ENCODE measurements around the gene RTKN.
"Not testable (repeated sequence)": the region's sequence is repeated elsewhere in the genome, so short reads cannot be mapped to it uniquely, and the experiment has no call there.

RTKN gene

DNA sequence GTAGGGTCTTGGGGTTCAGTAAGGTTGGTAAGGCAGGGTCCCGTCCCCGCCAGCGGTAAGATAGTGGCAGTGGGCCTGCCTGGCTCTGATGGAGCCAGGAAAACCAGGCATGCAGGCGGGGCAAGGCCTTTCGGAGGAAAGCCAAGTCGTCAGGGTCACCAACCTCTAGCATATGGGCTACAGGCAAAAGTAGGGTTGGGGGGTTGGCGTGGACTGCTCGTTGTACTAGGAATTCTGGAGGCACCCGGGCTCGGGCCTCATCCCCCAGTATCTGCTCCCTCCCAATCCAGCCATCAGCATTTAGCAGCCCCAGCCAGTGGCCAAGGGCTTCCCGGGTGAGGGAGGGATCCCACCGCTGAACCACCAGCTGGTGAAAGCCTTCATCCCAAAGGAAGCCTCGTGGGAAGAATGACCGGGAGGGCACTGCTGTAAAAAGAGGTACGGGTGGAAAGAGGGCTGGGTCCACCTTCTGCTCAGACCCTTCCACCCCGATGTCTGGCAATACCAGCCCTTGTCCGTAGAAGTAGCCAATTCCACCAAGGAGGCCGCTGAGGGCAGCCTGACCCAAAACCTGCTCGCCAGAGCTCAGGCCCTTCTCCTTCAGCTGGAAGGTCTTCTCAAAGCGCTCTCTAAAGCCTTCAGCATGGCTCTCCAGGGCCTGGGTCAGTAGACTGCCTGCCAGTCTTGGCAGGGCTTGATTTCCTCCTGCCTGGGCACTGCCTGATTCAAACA, 20.5 kb upstream of the RTKN start:
- TF ChIP-seq, protein P1, sequence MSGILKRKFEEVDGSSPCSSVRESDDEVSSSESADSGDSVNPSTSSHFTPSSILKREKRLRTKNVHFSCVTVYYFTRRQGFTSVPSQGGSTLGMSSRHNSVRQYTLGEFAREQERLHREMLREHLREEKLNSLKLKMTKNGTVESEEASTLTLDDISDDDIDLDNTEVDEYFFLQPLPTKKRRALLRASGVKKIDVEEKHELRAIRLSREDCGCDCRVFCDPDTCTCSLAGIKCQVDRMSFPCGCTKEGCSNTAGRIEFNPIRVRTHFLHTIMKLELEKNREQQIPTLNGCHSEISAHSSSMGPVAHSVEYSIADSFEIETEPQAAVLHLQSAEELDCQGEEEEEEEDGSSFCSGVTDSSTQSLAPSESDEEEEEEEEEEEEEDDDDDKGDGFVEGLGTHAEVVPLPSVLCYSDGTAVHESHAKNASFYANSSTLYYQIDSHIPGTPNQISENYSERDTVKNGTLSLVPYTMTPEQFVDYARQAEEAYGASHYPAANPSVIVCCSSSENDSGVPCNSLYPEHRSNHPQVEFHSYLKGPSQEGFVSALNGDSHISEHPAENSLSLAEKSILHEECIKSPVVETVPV (CRISPR knock-in tag; IDR thresholded peaks at IDR 0.05) = no peak
- no peak for TF ChIP-seq ARNTL (CRISPR knock-in tag; IDR thresholded peaks at IDR 0.05; ENCODE audit: borderline replicate concordance, low read depth)
- no peak for TF ChIP-seq ZFP3 (CRISPR knock-in tag; IDR thresholded peaks at IDR 0.05)
- TF ChIP-seq, protein P2, sequence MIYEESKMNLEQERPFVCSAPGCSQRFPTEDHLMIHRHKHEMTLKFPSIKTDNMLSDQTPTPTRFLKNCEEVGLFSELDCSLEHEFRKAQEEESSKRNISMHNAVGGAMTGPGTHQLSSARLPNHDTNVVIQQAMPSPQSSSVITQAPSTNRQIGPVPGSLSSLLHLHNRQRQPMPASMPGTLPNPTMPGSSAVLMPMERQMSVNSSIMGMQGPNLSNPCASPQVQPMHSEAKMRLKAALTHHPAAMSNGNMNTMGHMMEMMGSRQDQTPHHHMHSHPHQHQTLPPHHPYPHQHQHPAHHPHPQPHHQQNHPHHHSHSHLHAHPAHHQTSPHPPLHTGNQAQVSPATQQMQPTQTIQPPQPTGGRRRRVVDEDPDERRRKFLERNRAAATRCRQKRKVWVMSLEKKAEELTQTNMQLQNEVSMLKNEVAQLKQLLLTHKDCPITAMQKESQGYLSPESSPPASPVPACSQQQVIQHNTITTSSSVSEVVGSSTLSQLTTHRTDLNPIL (CRISPR knock-in tag; IDR thresholded peaks at IDR 0.05; ENCODE audit: low read depth) = no peak
- TF ChIP-seq TCF4 (CRISPR knock-in tag; IDR thresholded peaks at IDR 0.05; ENCODE audit: borderline replicate concordance) = no peak
- TF ChIP-seq ZNF565 (CRISPR knock-in tag; conservative IDR thresholded peaks at IDR 0.05; ENCODE audit: low read depth) = no peak
- TF ChIP-seq ZNF70 (CRISPR knock-in tag; IDR thresholded peaks at IDR 0.05) = no peak
- TF ChIP-seq CSDC2 (CRISPR knock-in tag; IDR thresholded peaks at IDR 0.05) = no peak
- no peak for ATAC-seq

DNA sequence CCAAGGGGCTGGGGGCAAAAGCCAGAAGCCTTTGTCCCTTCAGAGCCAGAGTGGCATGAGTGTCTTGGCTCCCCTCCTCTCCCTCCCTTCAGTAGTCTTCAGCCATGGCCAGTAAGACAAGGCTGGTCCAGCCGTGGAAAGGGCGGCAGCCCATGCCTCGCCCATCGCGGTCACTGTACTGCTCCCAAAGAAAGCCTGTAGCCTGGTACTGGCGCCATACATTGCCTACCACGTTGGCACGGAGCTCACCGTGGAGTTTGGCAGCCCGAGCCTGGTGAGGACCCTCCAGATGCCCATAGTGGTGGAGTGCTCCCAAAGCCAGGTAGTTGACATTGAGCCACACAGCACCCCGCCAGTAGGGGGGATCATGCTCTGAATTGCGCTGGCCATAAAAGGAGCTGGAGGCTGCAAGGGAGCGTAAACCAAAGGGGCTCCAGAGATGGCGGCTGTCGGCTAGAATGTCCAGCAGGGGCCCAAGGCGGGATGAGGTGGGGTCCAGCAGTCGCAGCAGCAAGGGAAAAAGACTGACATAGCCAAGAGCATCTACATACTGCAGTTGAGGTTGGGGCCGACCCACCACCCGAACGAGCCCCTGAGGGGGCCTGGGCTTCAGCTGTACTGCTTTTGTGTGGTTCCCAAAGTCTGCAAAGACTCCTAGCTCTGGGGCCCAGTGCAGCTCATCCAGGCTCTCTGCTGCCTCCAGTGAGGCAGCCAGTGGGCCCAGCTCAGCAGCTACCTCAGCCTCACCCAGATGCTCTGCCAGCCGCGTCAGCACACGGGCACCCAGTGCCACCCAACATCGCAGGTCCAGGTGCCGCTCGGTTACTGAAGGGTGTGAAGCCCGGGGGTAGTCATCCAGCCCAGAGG, 19.7 kb upstream of the RTKN start:
- ATAC-seq = no peak
- no peak for TF ChIP-seq TOX (CRISPR knock-in tag; IDR thresholded peaks at IDR 0.05; ENCODE audit: borderline replicate concordance)
- no peak for TF ChIP-seq ZFP30 (CRISPR knock-in tag; IDR thresholded peaks at IDR 0.05)
- TF ChIP-seq, protein P1 (CRISPR knock-in tag; IDR thresholded peaks at IDR 0.05) = no peak
- no peak for TF ChIP-seq RARB (CRISPR knock-in tag; IDR thresholded peaks at IDR 0.05)
- no peak for TF ChIP-seq GLIS3 (CRISPR knock-in tag; IDR thresholded peaks at IDR 0.05)
- TF ChIP-seq TSHZ2 (CRISPR knock-in tag; IDR thresholded peaks at IDR 0.05) = no peak
- no peak for TF ChIP-seq ARNTL (CRISPR knock-in tag; IDR thresholded peaks at IDR 0.05; ENCODE audit: borderline replicate concordance, low read depth)
- no peak for TF ChIP-seq ZFP3 (CRISPR knock-in tag; IDR thresholded peaks at IDR 0.05)
- TF ChIP-seq ZNF8 (CRISPR knock-in tag; IDR thresholded peaks at IDR 0.05) = no peak
- TF ChIP-seq, protein P3, sequence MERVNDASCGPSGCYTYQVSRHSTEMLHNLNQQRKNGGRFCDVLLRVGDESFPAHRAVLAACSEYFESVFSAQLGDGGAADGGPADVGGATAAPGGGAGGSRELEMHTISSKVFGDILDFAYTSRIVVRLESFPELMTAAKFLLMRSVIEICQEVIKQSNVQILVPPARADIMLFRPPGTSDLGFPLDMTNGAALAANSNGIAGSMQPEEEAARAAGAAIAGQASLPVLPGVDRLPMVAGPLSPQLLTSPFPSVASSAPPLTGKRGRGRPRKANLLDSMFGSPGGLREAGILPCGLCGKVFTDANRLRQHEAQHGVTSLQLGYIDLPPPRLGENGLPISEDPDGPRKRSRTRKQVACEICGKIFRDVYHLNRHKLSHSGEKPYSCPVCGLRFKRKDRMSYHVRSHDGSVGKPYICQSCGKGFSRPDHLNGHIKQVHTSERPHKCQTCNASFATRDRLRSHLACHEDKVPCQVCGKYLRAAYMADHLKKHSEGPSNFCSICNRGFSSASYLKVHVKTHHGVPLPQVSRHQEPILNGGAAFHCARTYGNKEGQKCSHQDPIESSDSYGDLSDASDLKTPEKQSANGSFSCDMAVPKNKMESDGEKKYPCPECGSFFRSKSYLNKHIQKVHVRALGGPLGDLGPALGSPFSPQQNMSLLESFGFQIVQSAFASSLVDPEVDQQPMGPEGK (CRISPR knock-in tag; IDR thresholded peaks at IDR 0.05; ENCODE audit: borderline replicate concordance) = no peak

GRCh38 chr2:74460187-74460586, 18.4 kb upstream of the RTKN start:
- not testable (repeated sequence) for ATAC-seq

DNA sequence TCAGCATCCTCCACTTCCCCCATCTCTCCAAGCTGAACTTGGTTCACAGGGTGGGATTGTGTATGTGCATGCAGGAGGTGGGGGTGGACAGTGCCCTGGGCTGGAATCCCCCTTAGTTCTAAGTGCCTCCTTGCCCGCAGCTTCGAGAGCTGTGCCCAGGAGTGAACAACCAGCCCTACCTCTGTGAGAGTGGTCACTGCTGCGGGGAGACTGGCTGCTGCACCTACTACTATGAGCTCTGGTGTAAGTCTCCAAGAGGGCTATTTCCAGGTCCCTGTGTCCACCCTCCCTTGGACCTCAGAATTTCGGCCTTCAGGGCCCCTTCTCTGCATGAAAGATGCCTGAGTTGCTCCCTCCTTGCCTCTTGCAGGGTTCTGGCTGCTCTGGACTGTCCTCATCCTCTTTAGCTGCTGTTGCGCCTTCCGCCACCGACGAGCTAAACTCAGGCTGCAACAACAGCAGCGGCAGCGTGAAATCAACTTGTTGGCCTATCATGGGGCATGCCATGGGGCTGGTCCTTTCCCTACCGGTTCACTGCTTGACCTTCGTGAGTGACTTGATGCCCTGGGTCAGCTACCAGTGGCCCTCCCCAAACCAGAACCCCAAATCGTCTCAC, 17.9 kb upstream of the RTKN start:
- not testable (repeated sequence) for ATAC-seq
